K562 (cell line): Measurements from ENCODE around the gene TMEM205. TPM values are rescaled to one million over a fixed set of nuclear protein-coding genes. Genes with fewer than 3 reads are reported as not detected.
A peak's percentile ranks its signal among the peaks of the same experiment; 100 is the strongest.

ENCODE experiments used
- ARID2 ChIP-seq: fragments of 450-650 bp; IDR thresholded peaks from 2 replicates; pipeline ENCODE4 v1.6.1; 2017; ENCODE audit warnings: antibody characterized with exemption, mild to moderate bottlenecking
- EZH2 ChIP-seq: IDR thresholded peaks from 2 replicates; pipeline ENCODE4 v1.6.1; 2012; ENCODE audit warnings: low read depth, mild to moderate bottlenecking, inconsistent platforms, low read length, borderline replicate concordance
- HIVEP1 ChIP-seq: fragments of 250-450 bp; sonication (Bioruptor Pico); IDR thresholded peaks from 2 replicates; pipeline ENCODE4 v1.4.0; 2020; ENCODE audit warnings: mild to moderate bottlenecking
- HOXB6 ChIP-seq: fragments of 250-450 bp; sonication (Bioruptor Pico); IDR thresholded peaks from 2 replicates; pipeline ENCODE4 v1.5.1; 2022; ENCODE audit warnings: mild to moderate bottlenecking, borderline replicate concordance
- MAZ ChIP-seq, 2 experiments: fragments of 450-650 bp in 1 of 2; sonication (generic) in 1 of 2; formaldehyde crosslinking; IDR thresholded peaks in 1 of 2; conservative IDR thresholded peaks in 1 of 2; 2 replicates each; pipeline versions ENCODE4 v1.4.0 to v1.5.0; 2020; ENCODE audit warnings: mild to moderate bottlenecking in 1 of 2, missing genetic modification reagents in 1 of 2
- NBN ChIP-seq: fragments of 450-650 bp; IDR thresholded peaks from 2 replicates; pipeline ENCODE4 v1.6.1; 2016; ENCODE audit warnings: low read depth, mild to moderate bottlenecking
- OTX1 ChIP-seq: fragments of 450-650 bp; formaldehyde crosslinking; IDR thresholded peaks from 2 replicates; pipeline ENCODE4 v1.4.0; 2022; ENCODE audit warnings: mild to moderate bottlenecking
- PYGO2 ChIP-seq: fragments of 450-650 bp; IDR thresholded peaks from 2 replicates; pipeline ENCODE4 v1.6.1; 2016; ENCODE audit warnings: mild to moderate bottlenecking, missing genetic modification characterization, moderate library complexity, missing compliant biosample characterization
- SMARCB1 ChIP-seq: IDR thresholded peaks from 2 replicates; pipeline ENCODE4 v1.6.1; 2011; ENCODE audit warnings: improper control_type of control experiment, low read depth; ENCODE audit not compliant: insufficient read length
- TAF15 ChIP-seq: fragments of 200-400 bp; formaldehyde crosslinking; IDR thresholded peaks from 2 replicates; pipeline ENCODE4 v1.6.1; 2017; ENCODE audit warnings: mild to moderate bottlenecking, low read depth, low read length, moderate library complexity
- ZBTB1 ChIP-seq: sonication (generic); formaldehyde crosslinking; IDR thresholded peaks from 2 replicates; pipeline ENCODE4 v1.8.1; 2023; ENCODE audit warnings: missing genetic modification reagents, low read depth, mild to moderate bottlenecking, borderline replicate concordance
- ZBTB7A ChIP-seq: IDR thresholded peaks from 2 replicates; pipeline ENCODE4 v1.6.1; 2011; ENCODE audit warnings: low read depth, mild to moderate bottlenecking, low read length, moderate library complexity, borderline replicate concordance; ENCODE audit not compliant: control insufficient read depth
- polyA plus RNA-seq, 8 experiments: library from polyadenylated mRNA; depleted of rRNA in 4 of 8; stranded (reverse) in 5 of 8; unstranded in 3 of 8; fragments of >200 nt; fragmentation: Nextera tagmentation in 2 of 8; fragmentation: Illumina TruSeq in 1 of 8; extraction: Ambion mirVana in 2 of 8; extraction: Trizol in 1 of 8; gene quantifications; 2 replicates each; pipeline versions ENCODE4 v1.2.1 to v1.2.3, GENCODE V29; 2011 to 2014; ENCODE audit warnings: inconsistent platforms in 1 of 8, missing spikeins in 1 of 8
- total RNA-seq, 7 experiments: library from RNA; depleted of rRNA in 6 of 7; stranded (reverse); fragments of >200 nt in 6 of 7; fragmentation: Illumina TruSeq in 2 of 7; extraction: Trizol in 2 of 7; gene quantifications; 2 replicates each; pipeline versions ENCODE4 v1.2.1 to v1.2.3, GENCODE V29; 2011 to 2021; ENCODE audit warnings: low replicate concordance in 1 of 7
- TF ChIP-seq, protein P1 (sequence below): IDR thresholded peaks from 2 replicates; pipeline ENCODE4 v1.6.1; 2011; ENCODE audit not compliant: insufficient read length; ENCODE audit errors: extremely low read depth
- TF ChIP-seq, protein P2 (sequence below): fragments of 250-450 bp; sonication (Bioruptor Pico); IDR thresholded peaks from 2 replicates; pipeline ENCODE4 v1.8.0; 2021; ENCODE audit warnings: mild to moderate bottlenecking, moderate library complexity
- TF ChIP-seq, protein P3 (sequence below): fragments of 450-650 bp; IDR thresholded peaks from 2 replicates; pipeline ENCODE4 v1.6.1; 2016; ENCODE audit warnings: low read depth, mild to moderate bottlenecking, moderate library complexity
- TF ChIP-seq, protein P4 (sequence below): fragments of 450-650 bp; IDR thresholded peaks from 2 replicates; pipeline ENCODE4 v1.6.1; 2016
- TF ChIP-seq, protein P5 (sequence below): IDR thresholded peaks from 2 replicates; pipeline ENCODE4 v1.6.1; 2011; ENCODE audit warnings: borderline replicate concordance, low read depth, mild to moderate bottlenecking, moderate library complexity, low read length; ENCODE audit not compliant: insufficient read depth, poor library complexity, severe bottlenecking
- TF ChIP-seq, protein P6 (sequence below): fragments of 450-650 bp; formaldehyde crosslinking; IDR thresholded peaks from 2 replicates; pipeline ENCODE4 v1.4.0; 2022; ENCODE audit warnings: missing genetic modification characterization

Gene TMEM205
- total and polyA plus RNA-seq, 9 of the 15 experiments (the other 6 are each of a cell fraction or from before 2014, with no cell fraction given): 21.3 to 81.5 (median 44.1) TPM

DNA sequence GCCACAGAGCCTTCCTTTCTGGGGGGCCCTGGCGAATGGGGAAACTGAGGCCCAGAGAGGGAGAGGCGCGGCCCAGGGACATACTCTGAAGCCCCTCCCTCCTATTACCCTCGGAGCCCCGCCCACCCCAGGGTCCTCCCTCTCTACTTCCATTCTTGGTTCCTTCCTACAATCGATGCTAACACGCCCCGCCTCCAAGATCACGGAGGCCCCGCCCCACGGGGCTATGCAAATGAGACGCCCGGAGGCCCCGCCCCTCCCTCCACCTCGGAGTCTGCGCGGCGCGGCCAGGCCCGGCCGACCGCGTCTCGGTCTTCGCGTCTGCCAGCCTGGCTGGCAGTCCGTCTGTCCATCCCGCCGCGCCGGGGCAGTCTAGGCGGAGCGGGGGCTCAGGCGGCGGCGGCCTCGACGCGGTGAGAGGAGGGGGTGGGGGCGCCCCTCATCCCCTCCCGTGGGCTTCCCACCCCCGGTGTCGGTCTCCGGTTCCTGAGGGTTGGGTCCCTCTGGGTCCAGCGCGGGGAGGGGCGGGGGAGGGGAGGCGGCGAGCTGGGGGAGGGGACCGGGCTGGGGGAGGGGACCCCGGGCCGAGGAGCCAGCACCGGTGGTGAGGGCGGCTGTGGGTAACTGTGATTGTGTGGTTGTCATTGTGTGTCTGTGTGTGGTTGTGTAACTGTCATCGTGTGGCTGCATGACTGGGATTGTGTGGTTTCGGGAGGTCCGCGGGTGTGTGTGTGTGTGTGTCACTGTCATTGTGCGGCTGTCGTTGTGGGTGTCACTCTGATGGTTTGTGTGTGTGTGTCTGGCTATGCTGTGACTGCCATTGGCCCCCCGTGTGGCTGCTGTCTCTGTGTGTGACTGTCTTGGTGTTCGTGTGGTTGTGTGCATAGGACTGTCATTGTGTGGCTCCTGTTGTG lies 9.3 kb upstream of the TMEM205 start, which contains the start of gene PLPPR2 (continued):
- no peak for TF ChIP-seq SMARCB1
- TF ChIP-seq, protein P1, sequence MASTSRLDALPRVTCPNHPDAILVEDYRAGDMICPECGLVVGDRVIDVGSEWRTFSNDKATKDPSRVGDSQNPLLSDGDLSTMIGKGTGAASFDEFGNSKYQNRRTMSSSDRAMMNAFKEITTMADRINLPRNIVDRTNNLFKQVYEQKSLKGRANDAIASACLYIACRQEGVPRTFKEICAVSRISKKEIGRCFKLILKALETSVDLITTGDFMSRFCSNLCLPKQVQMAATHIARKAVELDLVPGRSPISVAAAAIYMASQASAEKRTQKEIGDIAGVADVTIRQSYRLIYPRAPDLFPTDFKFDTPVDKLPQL: no peak
- TF ChIP-seq ZBTB7A: no peak; the same call in 1 of the 2 replicates
- peak; percentile 29 to 46; a peak in 2 of 4 replicates for TF ChIP-seq MAZ (CRISPR knock-in tag; conservative IDR thresholded peaks at IDR 0.05 in 1 of 2, IDR thresholded peaks at IDR 0.05 in 1 of 2)
- TF ChIP-seq, protein P2, sequence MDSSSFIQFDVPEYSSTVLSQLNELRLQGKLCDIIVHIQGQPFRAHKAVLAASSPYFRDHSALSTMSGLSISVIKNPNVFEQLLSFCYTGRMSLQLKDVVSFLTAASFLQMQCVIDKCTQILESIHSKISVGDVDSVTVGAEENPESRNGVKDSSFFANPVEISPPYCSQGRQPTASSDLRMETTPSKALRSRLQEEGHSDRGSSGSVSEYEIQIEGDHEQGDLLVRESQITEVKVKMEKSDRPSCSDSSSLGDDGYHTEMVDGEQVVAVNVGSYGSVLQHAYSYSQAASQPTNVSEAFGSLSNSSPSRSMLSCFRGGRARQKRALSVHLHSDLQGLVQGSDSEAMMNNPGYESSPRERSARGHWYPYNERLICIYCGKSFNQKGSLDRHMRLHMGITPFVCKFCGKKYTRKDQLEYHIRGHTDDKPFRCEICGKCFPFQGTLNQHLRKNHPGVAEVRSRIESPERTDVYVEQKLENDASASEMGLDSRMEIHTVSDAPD: no peak
- TF ChIP-seq, protein P3, sequence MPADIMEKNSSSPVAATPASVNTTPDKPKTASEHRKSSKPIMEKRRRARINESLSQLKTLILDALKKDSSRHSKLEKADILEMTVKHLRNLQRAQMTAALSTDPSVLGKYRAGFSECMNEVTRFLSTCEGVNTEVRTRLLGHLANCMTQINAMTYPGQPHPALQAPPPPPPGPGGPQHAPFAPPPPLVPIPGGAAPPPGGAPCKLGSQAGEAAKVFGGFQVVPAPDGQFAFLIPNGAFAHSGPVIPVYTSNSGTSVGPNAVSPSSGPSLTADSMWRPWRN: no peak
- peak; percentile 27; the same call in 1 of the 2 replicates for TF ChIP-seq NBN
- TF ChIP-seq EZH2: no peak
- no peak for TF ChIP-seq ZBTB1 (CRISPR knock-in tag)
- no peak for TF ChIP-seq HIVEP1 (CRISPR knock-in tag)
- TF ChIP-seq, protein P4, sequence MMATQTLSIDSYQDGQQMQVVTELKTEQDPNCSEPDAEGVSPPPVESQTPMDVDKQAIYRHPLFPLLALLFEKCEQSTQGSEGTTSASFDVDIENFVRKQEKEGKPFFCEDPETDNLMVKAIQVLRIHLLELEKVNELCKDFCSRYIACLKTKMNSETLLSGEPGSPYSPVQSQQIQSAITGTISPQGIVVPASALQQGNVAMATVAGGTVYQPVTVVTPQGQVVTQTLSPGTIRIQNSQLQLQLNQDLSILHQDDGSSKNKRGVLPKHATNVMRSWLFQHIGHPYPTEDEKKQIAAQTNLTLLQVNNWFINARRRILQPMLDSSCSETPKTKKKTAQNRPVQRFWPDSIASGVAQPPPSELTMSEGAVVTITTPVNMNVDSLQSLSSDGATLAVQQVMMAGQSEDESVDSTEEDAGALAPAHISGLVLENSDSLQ: peak; percentile 32; the same call in 1 of the 2 replicates
- no peak for TF ChIP-seq ARID2
- TF ChIP-seq, protein P5, sequence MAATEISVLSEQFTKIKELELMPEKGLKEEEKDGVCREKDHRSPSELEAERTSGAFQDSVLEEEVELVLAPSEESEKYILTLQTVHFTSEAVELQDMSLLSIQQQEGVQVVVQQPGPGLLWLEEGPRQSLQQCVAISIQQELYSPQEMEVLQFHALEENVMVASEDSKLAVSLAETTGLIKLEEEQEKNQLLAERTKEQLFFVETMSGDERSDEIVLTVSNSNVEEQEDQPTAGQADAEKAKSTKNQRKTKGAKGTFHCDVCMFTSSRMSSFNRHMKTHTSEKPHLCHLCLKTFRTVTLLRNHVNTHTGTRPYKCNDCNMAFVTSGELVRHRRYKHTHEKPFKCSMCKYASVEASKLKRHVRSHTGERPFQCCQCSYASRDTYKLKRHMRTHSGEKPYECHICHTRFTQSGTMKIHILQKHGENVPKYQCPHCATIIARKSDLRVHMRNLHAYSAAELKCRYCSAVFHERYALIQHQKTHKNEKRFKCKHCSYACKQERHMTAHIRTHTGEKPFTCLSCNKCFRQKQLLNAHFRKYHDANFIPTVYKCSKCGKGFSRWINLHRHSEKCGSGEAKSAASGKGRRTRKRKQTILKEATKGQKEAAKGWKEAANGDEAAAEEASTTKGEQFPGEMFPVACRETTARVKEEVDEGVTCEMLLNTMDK: no peak
- TF ChIP-seq TAF15: no peak
- TF ChIP-seq PYGO2: no peak
- TF ChIP-seq HOXB6 (CRISPR knock-in tag): no peak
- TF ChIP-seq OTX1 (CRISPR knock-in tag): no peak; the same call in 1 of the 2 replicates
- TF ChIP-seq, protein P6, sequence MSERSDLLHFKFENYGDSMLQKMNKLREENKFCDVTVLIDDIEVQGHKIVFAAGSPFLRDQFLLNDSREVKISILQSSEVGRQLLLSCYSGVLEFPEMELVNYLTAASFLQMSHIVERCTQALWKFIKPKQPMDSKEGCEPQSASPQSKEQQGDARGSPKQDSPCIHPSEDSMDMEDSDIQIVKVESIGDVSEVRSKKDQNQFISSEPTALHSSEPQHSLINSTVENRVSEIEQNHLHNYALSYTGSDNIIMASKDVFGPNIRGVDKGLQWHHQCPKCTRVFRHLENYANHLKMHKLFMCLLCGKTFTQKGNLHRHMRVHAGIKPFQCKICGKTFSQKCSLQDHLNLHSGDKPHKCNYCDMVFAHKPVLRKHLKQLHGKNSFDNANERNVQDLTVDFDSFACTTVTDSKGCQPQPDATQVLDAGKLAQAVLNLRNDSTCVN (CRISPR knock-in tag): 0 out of 2 replicates have a peak, but pooled peaks have one; percentile 65
